Spleen (tissue), 7 donors: ENCODE results near the gene RNF19B.

Experiments
- POLR2A ChIP-seq, 3 donors: fragments of 450-650 bp; IDR thresholded peaks; one replicate each; pipeline ENCODE4 v1.5.1; 2017; ENCODE audit warnings: antibody characterized with exemption in 3 of 3, mild to moderate bottlenecking in 1 of 3
- POLR2AphosphoS5 ChIP-seq, 3 donors: sonication (generic); formaldehyde crosslinking; IDR thresholded peaks; one replicate each; pipeline ENCODE4 v1.5.1; 2017; ENCODE audit warnings: antibody characterized with exemption in 3 of 3
- TF ChIP-seq, protein P1 (sequence below), 11 experiments: fragments of 200-600 bp in 7 of 11; fragments of 450-650 bp in 4 of 11; sonication (generic) in 4 of 11; IDR thresholded peaks in 8 of 11; conservative IDR thresholded peaks in 3 of 11; 1 replicate in 7 of 11; 2 replicates in 4 of 11; pipeline versions ENCODE4 v1.4.0 to v1.8.0; 2016 to 2021; ENCODE audit warnings: antibody characterized with exemption in 11 of 11, inconsistent platforms in 4 of 11, mild to moderate bottlenecking in 1 of 11
- donor health status: DM: no; HTN: no; CAD: no; lungs with moderate emphysema.
- donor health status: DM: no; HTN: no; CAD: no.
- donor health status: DM: no; HTN: no; CAD: no.

GRCh38 chr1:32926562-32926961 is 38.0 kb downstream of the RNF19B start:
- TF ChIP-seq, protein P1, sequence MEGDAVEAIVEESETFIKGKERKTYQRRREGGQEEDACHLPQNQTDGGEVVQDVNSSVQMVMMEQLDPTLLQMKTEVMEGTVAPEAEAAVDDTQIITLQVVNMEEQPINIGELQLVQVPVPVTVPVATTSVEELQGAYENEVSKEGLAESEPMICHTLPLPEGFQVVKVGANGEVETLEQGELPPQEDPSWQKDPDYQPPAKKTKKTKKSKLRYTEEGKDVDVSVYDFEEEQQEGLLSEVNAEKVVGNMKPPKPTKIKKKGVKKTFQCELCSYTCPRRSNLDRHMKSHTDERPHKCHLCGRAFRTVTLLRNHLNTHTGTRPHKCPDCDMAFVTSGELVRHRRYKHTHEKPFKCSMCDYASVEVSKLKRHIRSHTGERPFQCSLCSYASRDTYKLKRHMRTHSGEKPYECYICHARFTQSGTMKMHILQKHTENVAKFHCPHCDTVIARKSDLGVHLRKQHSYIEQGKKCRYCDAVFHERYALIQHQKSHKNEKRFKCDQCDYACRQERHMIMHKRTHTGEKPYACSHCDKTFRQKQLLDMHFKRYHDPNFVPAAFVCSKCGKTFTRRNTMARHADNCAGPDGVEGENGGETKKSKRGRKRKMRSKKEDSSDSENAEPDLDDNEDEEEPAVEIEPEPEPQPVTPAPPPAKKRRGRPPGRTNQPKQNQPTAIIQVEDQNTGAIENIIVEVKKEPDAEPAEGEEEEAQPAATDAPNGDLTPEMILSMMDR (IDR thresholded peaks at IDR 0.05 in 8 of 11, conservative IDR thresholded peaks at IDR 0.05 in 3 of 11) = no peak
- TF ChIP-seq POLR2A (IDR thresholded peaks at IDR 0.05) (no peak), POLR2AphosphoS5 (IDR thresholded peaks at IDR 0.05) (no peak)
